Endothelial cell of umbilical vein (primary cell): Measurements from ENCODE around the gene ANXA4. TPM values are rescaled to one million over a fixed set of nuclear protein-coding genes. Genes with fewer than 3 reads are reported as not detected.

ENCODE experiments used
- BruUV-seq: library from RNA; stranded (reverse); fragments of 400-500 nt; replicated peaks from 2 replicates; lab custom pipeline; 2021; lab: Mats Ljungman, UMichigan
- CTCF ChIA-PET: fragments of 300-600, 350-600 bp; sonication (Branson Sonifier 250); formaldehyde crosslinking; loops from one replicate; lab custom pipeline; 2021; ENCODE audit warnings: antibody characterized with exemption, inconsistent platforms; lab: Charles Lee
- POLR2A ChIA-PET: fragments of 300-600, 350-600 bp; sonication (Branson Sonifier 250); formaldehyde crosslinking; loops from one replicate; lab custom pipeline; 2021; ENCODE audit warnings: antibody characterized with exemption, inconsistent platforms; lab: Charles Lee
- DNase-seq: peaks from one replicate; pipeline ENCODE4 v3.0.0-alpha.2; 2011; ENCODE audit warnings: low read depth, low spot score
- FAIRE-seq: peaks from 2 replicates; lab custom pipeline; 2011; peaks lifted over from hg19 to GRCh38; lab: Jason Lieb, UNC
- H2AFZ ChIP-seq: 2 replicates; pipeline ENCODE4 v1.6.0; 2012; ENCODE audit warnings: low read depth, low read length, control low read depth, inconsistent platforms
- H3K27ac ChIP-seq: 2 replicates; pipeline ENCODE4 v1.5.1; 2011; ENCODE audit warnings: low read depth, mild to moderate bottlenecking, control low read depth, low read length, moderate library complexity; ENCODE audit not compliant: insufficient read depth
- H3K27me3 ChIP-seq, 2 experiments: 2 replicates each; pipeline versions ENCODE4 v1.6.0 to v1.6.1; 2011; ENCODE audit warnings: low read length in 2 of 2, mixed read lengths in 1 of 2; ENCODE audit not compliant: control insufficient read depth in 2 of 2, insufficient read depth in 2 of 2
- H3K36me3 ChIP-seq, 2 experiments: 2 replicates in 1 of 2; 3 replicates in 1 of 2; pipeline ENCODE4 v1.5.1; 2011; ENCODE audit warnings: low read length in 2 of 2, mild to moderate bottlenecking in 1 of 2, moderate library complexity in 1 of 2; ENCODE audit not compliant: control insufficient read depth in 2 of 2, insufficient read depth in 2 of 2; ENCODE audit errors: extremely low read depth in 1 of 2
- H3K4me1 ChIP-seq: 3 replicates; pipeline ENCODE4 v1.5.1; 2011; ENCODE audit warnings: mild to moderate bottlenecking, low read length; ENCODE audit not compliant: control insufficient read depth, insufficient read depth; ENCODE audit errors: extremely low read depth
- H3K4me2 ChIP-seq: 2 replicates; pipeline ENCODE4 v1.6.1; 2011; ENCODE audit warnings: low read length, control low read depth, mixed read lengths; ENCODE audit not compliant: insufficient read depth
- H3K4me3 ChIP-seq, 3 experiments: fragments of 200-600 bp in 1 of 3; sonication (generic), shearing (Covaris generic) in 1 of 3; replicated peaks in 1 of 3; 2 replicates each; pipeline ENCODE4 v1.5.1; 2011 to 2016; ENCODE audit warnings: control low read depth in 3 of 3, low read length in 3 of 3, mild to moderate bottlenecking in 2 of 3, inconsistent platforms in 1 of 3, low read depth in 1 of 3, moderate library complexity in 1 of 3; ENCODE audit not compliant: insufficient read depth in 1 of 3
- H3K79me2 ChIP-seq: 2 replicates; pipeline ENCODE4 v1.6.0; 2012; ENCODE audit warnings: low read length, inconsistent platforms; ENCODE audit not compliant: control insufficient read depth, insufficient read depth
- H3K9ac ChIP-seq: replicated peaks from 2 replicates; pipeline ENCODE3; 2011; ENCODE audit warnings: low read length, control low read depth; ENCODE audit not compliant: insufficient read depth; ENCODE audit errors: extremely low read depth
- H3K9me1 ChIP-seq: replicated peaks from 3 replicates; pipeline ENCODE4 v1.6.0; 2011; ENCODE audit warnings: mild to moderate bottlenecking, low read length; ENCODE audit not compliant: control insufficient read depth, insufficient read depth; ENCODE audit errors: extremely low read depth
- H3K9me3 ChIP-seq: replicated peaks from 2 replicates; pipeline ENCODE4 v1.5.1; 2012; ENCODE audit warnings: low read length, inconsistent platforms; ENCODE audit not compliant: control insufficient read depth, insufficient read depth
- H4K20me1 ChIP-seq: replicated peaks from 2 replicates; pipeline ENCODE3; 2011; ENCODE audit warnings: mild to moderate bottlenecking, low read length; ENCODE audit not compliant: control insufficient read depth, insufficient read depth; ENCODE audit errors: extremely low read depth
- EZH2 ChIP-seq: IDR thresholded peaks from 2 replicates; pipeline ENCODE4 v1.6.1; 2012; ENCODE audit warnings: borderline replicate concordance, low read depth, mild to moderate bottlenecking, moderate library complexity, low read length, inconsistent platforms; ENCODE audit not compliant: severe bottlenecking
- FOS ChIP-seq: IDR thresholded peaks from 2 replicates; pipeline ENCODE4 v1.6.1; 2011; ENCODE audit warnings: mild to moderate bottlenecking, low read length, moderate library complexity, borderline replicate concordance; ENCODE audit not compliant: insufficient read depth
- GATA2 ChIP-seq: IDR thresholded peaks from 2 replicates; pipeline ENCODE4 v1.7.0; 2011; ENCODE audit warnings: low read depth, mild to moderate bottlenecking, moderate library complexity, mixed read lengths, low read length; ENCODE audit not compliant: insufficient read length, insufficient read depth
- JUN ChIP-seq: IDR thresholded peaks from 2 replicates; pipeline ENCODE4 v1.6.1; 2011; ENCODE audit warnings: borderline replicate concordance, low read depth; ENCODE audit not compliant: insufficient read length, insufficient read depth
- MYC ChIP-seq: IDR thresholded peaks from one replicate; pipeline ENCODE4 v1.6.1; 2011; ENCODE audit warnings: mild to moderate bottlenecking, low read depth, low read length
- POLR2A ChIP-seq: IDR thresholded peaks from 2 replicates; pipeline ENCODE4 v1.6.1; 2012; ENCODE audit warnings: low read depth, mild to moderate bottlenecking, control low read depth, low read length
- POLR2AphosphoS5 ChIP-seq: IDR thresholded peaks from 2 replicates; pipeline ENCODE4 v1.6.1; 2012; ENCODE audit warnings: low read depth, mild to moderate bottlenecking, control low read depth, low read length, moderate library complexity; ENCODE audit not compliant: insufficient read depth
- dilution Hi-C: fragments of 300-500 bp; cut with MboI; formaldehyde crosslinking; loops from one replicate; pipeline ENCODE4 v1.15.0; 2019; ENCODE audit warnings: low sequenced_read_pairs; ENCODE audit not compliant: extremely low pct_ligation_motif_present
- intact Hi-C: fragments of 100-400 bp; cut with micrococcal nuclease; formaldehyde crosslinking; loops from one replicate; pipeline ENCODE4 v1.10.0; 2022
- polyA plus RNA-seq, 4 experiments: library from polyadenylated mRNA; depleted of rRNA in 3 of 4; stranded (reverse) in 3 of 4; unstranded in 1 of 4; fragments of >200 nt; gene quantifications; 2 replicates each; pipeline versions ENCODE4 v1.2.1 to v1.2.3, GENCODE V29; 2011 to 2012; ENCODE audit warnings: missing spikeins in 1 of 4
- total RNA-seq: library from RNA; stranded (reverse); gene quantifications from 2 replicates; pipeline ENCODE4 v1.2.3, GENCODE V29; 2021
- TF ChIP-seq, protein P1 (sequence below): IDR thresholded peaks from 2 replicates; pipeline ENCODE4 v1.6.1; 2011; ENCODE audit not compliant: insufficient read depth, insufficient read length
- TF ChIP-seq, protein P2 (sequence below), 2 donors: IDR thresholded peaks; 1 replicate in 1 of 2; 2 replicates in 1 of 2; pipeline ENCODE4 v1.5.1; 2011; ENCODE audit warnings: low read length in 2 of 2, mild to moderate bottlenecking in 2 of 2, moderate library complexity in 2 of 2, control low read depth in 1 of 2, inconsistent platforms in 1 of 2, low read depth in 1 of 2; ENCODE audit not compliant: insufficient read depth in 1 of 2; ENCODE audit errors: extremely low read depth in 1 of 2

Gene ANXA4
- total and polyA plus RNA-seq, 2 donors (not counting 3 experiments of a cell fraction or from before 2014, with no cell fraction given): 29.4 to 79.6 TPM

DNA sequence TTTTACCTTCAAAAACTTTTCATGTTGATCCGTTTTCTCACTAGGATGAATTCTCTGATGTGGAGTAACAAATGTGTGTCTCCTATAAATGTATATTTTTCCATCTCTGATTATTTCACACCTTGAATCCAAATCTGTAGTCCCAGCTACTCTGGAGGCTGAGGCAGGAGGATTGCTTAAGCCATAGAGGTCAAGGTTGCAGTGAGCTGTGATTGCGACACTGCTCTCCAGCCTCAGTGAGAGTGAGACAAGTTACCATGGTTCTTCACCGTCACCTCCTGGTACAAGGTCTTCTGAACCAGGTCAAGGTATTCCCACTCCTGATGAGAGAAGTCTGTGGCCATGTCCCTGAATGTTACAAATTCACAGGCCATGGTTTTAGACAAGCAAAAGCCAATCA is 102.6 kb downstream of the ANXA4 start:
- DNase-seq: no peak
- H3K9ac ChIP-seq: no peak overlapping the region
- peaks cover 6% of the 10 kb centered on the region for H3K4me1 ChIP-seq
- H3K9me1 ChIP-seq: no peaks in the 10 kb centered on the region
- intact Hi-C loops: no loop called here
- dilution Hi-C loops: no loop called here
- FAIRE-seq: no peak
- ChIA-PET CTCF (interaction anchor here (1.2 kb wide), 1 partner anchor 120 kb away, joined by 6 read pairs; no protein-coding TSS in a partner anchor), POLR2A (no interaction called here)
- H3K27me3 ChIP-seq: no peaks in the 10 kb centered on the region
- H4K20me1 ChIP-seq: no peaks in the 10 kb centered on the region
- H3K4me3 ChIP-seq: no peak overlapping the region
- no TSS peak for BruUV-seq
- TF ChIP-seq POLR2AphosphoS5 (no peak), GATA2 (no peak), POLR2A (no peak), JUN (no peak), FOS (no peak), EZH2 (no peak), MYC (no peak)
- TF ChIP-seq, protein P1, sequence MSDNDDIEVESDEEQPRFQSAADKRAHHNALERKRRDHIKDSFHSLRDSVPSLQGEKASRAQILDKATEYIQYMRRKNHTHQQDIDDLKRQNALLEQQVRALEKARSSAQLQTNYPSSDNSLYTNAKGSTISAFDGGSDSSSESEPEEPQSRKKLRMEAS: no peak
- TF ChIP-seq, protein P2, sequence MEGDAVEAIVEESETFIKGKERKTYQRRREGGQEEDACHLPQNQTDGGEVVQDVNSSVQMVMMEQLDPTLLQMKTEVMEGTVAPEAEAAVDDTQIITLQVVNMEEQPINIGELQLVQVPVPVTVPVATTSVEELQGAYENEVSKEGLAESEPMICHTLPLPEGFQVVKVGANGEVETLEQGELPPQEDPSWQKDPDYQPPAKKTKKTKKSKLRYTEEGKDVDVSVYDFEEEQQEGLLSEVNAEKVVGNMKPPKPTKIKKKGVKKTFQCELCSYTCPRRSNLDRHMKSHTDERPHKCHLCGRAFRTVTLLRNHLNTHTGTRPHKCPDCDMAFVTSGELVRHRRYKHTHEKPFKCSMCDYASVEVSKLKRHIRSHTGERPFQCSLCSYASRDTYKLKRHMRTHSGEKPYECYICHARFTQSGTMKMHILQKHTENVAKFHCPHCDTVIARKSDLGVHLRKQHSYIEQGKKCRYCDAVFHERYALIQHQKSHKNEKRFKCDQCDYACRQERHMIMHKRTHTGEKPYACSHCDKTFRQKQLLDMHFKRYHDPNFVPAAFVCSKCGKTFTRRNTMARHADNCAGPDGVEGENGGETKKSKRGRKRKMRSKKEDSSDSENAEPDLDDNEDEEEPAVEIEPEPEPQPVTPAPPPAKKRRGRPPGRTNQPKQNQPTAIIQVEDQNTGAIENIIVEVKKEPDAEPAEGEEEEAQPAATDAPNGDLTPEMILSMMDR (IDR thresholded peaks at IDR 0.05; ENCODE audit: extremely low read depth in 1 of 2, insufficient read depth in 1 of 2, low read depth in 1 of 2, low read length in 2 of 2): no peak
- H3K79me2 ChIP-seq: no peaks in the 10 kb centered on the region
- H3K4me2 ChIP-seq: no peak overlapping the region
- H2AFZ ChIP-seq: no peak overlapping the region
- H3K9me3 ChIP-seq: no peaks in the 10 kb centered on the region
- H3K27ac ChIP-seq: no peak overlapping the region
- H3K36me3 ChIP-seq: peaks cover 2 to 6% of the 10 kb centered on the region in 2 experiments
